Central memory CD8-positive, alpha-beta T cell (primary cell): ENCODE results near the gene MRPS18C.
"Not testable (repeated sequence)": the region's sequence is repeated elsewhere in the genome, so short reads cannot be mapped to it uniquely, and the experiment has no call there.

Experiments used
- ATAC-seq: fragments of 150-1000 bp; cut with Tn5 transposase; replicated peaks from 2 replicates; pipeline ENCODE4 v1.10.0; 2022; ENCODE audit warnings: mild to moderate bottlenecking, moderate FRiP score, moderate number of reproducible peaks; ENCODE audit not compliant: poor library complexity, severe bottlenecking; ENCODE audit errors: extremely low read depth
- DNase-seq, 2 donors: peaks; one replicate each; pipeline ENCODE4 v3.0.0; 2021; ENCODE audit warnings: low spot score in 2 of 2
- H3K27ac Mint-ChIP-seq: one replicate; pipeline ENCODE4 v1.8.0; 2022; ENCODE audit warnings: low read depth, mild to moderate bottlenecking, moderate library complexity, mixed read lengths
- H3K27me3 Mint-ChIP-seq: one replicate; pipeline ENCODE4 v1.8.0; 2022; ENCODE audit warnings: mixed read lengths
- H3K36me3 Mint-ChIP-seq: one replicate; pipeline ENCODE4 v1.8.0; 2022; ENCODE audit warnings: mild to moderate bottlenecking, moderate library complexity, mixed read lengths; ENCODE audit not compliant: insufficient read depth
- H3K4me1 Mint-ChIP-seq: one replicate; pipeline ENCODE4 v1.8.0; 2022; ENCODE audit warnings: mixed read lengths
- H3K4me3 Mint-ChIP-seq: one replicate; pipeline ENCODE4 v1.8.0; 2022; ENCODE audit warnings: mild to moderate bottlenecking, moderate library complexity, mixed read lengths
- H3K9me3 Mint-ChIP-seq: one replicate; pipeline ENCODE4 v1.8.0; 2022; ENCODE audit warnings: mixed read lengths

Gene MRPS18C

DNA sequence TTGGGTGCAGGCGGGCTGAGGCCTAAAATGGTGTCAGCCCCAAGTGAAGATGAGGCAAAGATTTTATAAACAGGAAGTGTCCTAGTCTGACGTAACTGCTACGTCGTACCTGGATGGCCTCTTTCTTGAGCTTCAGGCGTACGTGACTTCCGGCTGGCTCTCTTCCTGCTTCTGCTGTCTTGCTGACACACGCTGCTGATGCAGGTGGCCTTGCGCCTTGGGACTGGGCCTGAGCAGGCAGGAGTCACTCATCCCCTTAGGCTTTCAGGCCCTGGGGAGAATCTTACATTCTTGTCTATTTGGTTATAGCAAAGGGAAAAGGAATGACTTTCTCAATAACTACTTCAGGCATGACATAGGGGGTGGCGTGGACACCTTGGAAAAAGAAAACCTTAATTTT lies 49.1 kb downstream of the MRPS18C start:
- ATAC-seq: no peak
- no peak for DNase-seq
- Mint-ChIP-seq H3K27ac (no peak overlapping the region), H3K9me3 (no peaks in the 10 kb centered on the region), H3K4me1 (peaks cover 5% of the 10 kb centered on the region), H3K4me3 (no peak overlapping the region), H3K36me3 (peaks cover 5% of the 10 kb centered on the region), H3K27me3 (no peaks in the 10 kb centered on the region)

GRCh38 chr4:83509156-83509585 lies 53.3 kb downstream of the MRPS18C start:
- not testable (repeated sequence) for H3K4me3 Mint-ChIP-seq, H3K36me3 Mint-ChIP-seq, H3K27ac Mint-ChIP-seq, H3K9me3 Mint-ChIP-seq, H3K27me3 Mint-ChIP-seq, H3K4me1 Mint-ChIP-seq, ATAC-seq
- peak; percentile 15 to 26 for DNase-seq

- ATAC-seq (no peak), DNase-seq (no peak)
- Mint-ChIP-seq H3K4me3 (no peak overlapping the region), H3K36me3 (peaks cover 2% of the 10 kb centered on the region), H3K9me3 (no peaks in the 10 kb centered on the region), H3K4me1 (no peaks in the 10 kb centered on the region), H3K27ac (no peak overlapping the region), H3K27me3 (no peaks in the 10 kb centered on the region)
Observed at GRCh38 chr4:83510442-83510841, 54.6 kb downstream of the MRPS18C start.
